ENCODE data around the gene FEZ2.

The FEZ2 gene

GRCh38 chr2:36562973-36563532 lies 34.9 kb downstream of the FEZ2 start:
- Histone ChIP-seq H3K27me3 (ENCODE audit: insufficient read depth, low read depth) (no peaks in the 10 kb centered on the region), H3K4me1 (ENCODE audit: low read depth, poor library complexity, severe bottlenecking) (peaks cover 19% of the 10 kb centered on the region), H3K79me2 (ENCODE audit: insufficient read depth, low read depth) (no peaks in the 10 kb centered on the region), H3K36me3 (ENCODE audit: insufficient read depth) (no peaks in the 10 kb centered on the region), H3K4me3 (IDR thresholded peaks at IDR 0.05; ENCODE audit: insufficient read depth, low read depth, low read length) (peak overlapping the region; percentile 29), H3K9ac (no peak overlapping the region), H2AFZ (ENCODE audit: low read depth) (no peak overlapping the region), H3K27ac (peak overlapping the region; percentile 13; the same call in 1 of the 2 replicates), H4K20me1 (ENCODE audit: insufficient read depth) (no peaks in the 10 kb centered on the region), H3K4me2 (peak overlapping the region; percentile 40)
- no peak for TF ChIP-seq CTCF (conservative IDR thresholded peaks at IDR 0.05; ENCODE audit: low read depth, low read length)

- Histone ChIP-seq H3K27me3 (ENCODE audit: insufficient read depth, low read depth) (no peaks in the 10 kb centered on the region), H3K36me3 (ENCODE audit: insufficient read depth) (no peaks in the 10 kb centered on the region), H4K20me1 (ENCODE audit: insufficient read depth) (no peaks in the 10 kb centered on the region), H3K4me3 (IDR thresholded peaks at IDR 0.05; ENCODE audit: insufficient read depth, low read depth, low read length) (no peak overlapping the region), H3K4me1 (ENCODE audit: low read depth, poor library complexity, severe bottlenecking) (peaks cover 19% of the 10 kb centered on the region), H3K9ac (no peak overlapping the region), H3K4me2 (peak overlapping the region; percentile 40; the same call in 1 of the 2 replicates), H3K79me2 (ENCODE audit: insufficient read depth, low read depth) (no peaks in the 10 kb centered on the region), H3K27ac (no peak overlapping the region), H2AFZ (ENCODE audit: low read depth) (no peak overlapping the region)
- TF ChIP-seq CTCF (conservative IDR thresholded peaks at IDR 0.05; ENCODE audit: low read depth, low read length): no peak
Measured at GRCh38 chr2:36562240-36562639, 35.7 kb downstream of the FEZ2 start.

- Histone ChIP-seq H3K4me3 (IDR thresholded peaks at IDR 0.05; ENCODE audit: insufficient read depth, low read depth, low read length) (no peak overlapping the region), H3K9ac (no peak overlapping the region), H3K4me1 (ENCODE audit: low read depth, poor library complexity, severe bottlenecking) (peaks cover 19% of the 10 kb centered on the region), H2AFZ (ENCODE audit: low read depth) (no peak overlapping the region), H4K20me1 (ENCODE audit: insufficient read depth) (no peaks in the 10 kb centered on the region), H3K79me2 (ENCODE audit: insufficient read depth, low read depth) (no peaks in the 10 kb centered on the region), H3K36me3 (ENCODE audit: insufficient read depth) (no peaks in the 10 kb centered on the region), H3K27me3 (ENCODE audit: insufficient read depth, low read depth) (no peaks in the 10 kb centered on the region), H3K27ac (no peak overlapping the region), H3K4me2 (no peak overlapping the region)
- no peak for TF ChIP-seq CTCF (conservative IDR thresholded peaks at IDR 0.05; ENCODE audit: low read depth, low read length)
Measured at GRCh38 chr2:36561237-36561944, 36.6 kb downstream of the FEZ2 start.

- H3K4me3 ChIP-seq (IDR thresholded peaks at IDR 0.05; ENCODE audit: insufficient read depth, low read depth, low read length): no peak overlapping the region
- no peak for TF ChIP-seq CTCF (conservative IDR thresholded peaks at IDR 0.05; ENCODE audit: low read depth, low read length)
- H3K27ac ChIP-seq: no peak overlapping the region
- H3K36me3 ChIP-seq (ENCODE audit: insufficient read depth): no peaks in the 10 kb centered on the region
- no peaks in the 10 kb centered on the region for H3K79me2 ChIP-seq (ENCODE audit: insufficient read depth, low read depth)
- H3K27me3 ChIP-seq (ENCODE audit: insufficient read depth, low read depth): no peaks in the 10 kb centered on the region
- H2AFZ ChIP-seq (ENCODE audit: low read depth): no peak overlapping the region
- H3K4me2 ChIP-seq: no peak overlapping the region
- no peaks in the 10 kb centered on the region for H4K20me1 ChIP-seq (ENCODE audit: insufficient read depth)
- no peak overlapping the region for H3K9ac ChIP-seq
- peaks cover 19% of the 10 kb centered on the region for H3K4me1 ChIP-seq (ENCODE audit: low read depth, poor library complexity, severe bottlenecking)
Measured at GRCh38 chr2:36560726-36561125, 37.2 kb downstream of the FEZ2 start.
